Germinal center (tissue), 1 donor: Measurements from ENCODE around the gene SETBP1.

Experiments used
- DNase-seq: peaks from one replicate; pipeline ENCODE4 v3.0.0; 2012; ENCODE audit warnings: mixed read lengths, low spot score

SETBP1 gene

DNA sequence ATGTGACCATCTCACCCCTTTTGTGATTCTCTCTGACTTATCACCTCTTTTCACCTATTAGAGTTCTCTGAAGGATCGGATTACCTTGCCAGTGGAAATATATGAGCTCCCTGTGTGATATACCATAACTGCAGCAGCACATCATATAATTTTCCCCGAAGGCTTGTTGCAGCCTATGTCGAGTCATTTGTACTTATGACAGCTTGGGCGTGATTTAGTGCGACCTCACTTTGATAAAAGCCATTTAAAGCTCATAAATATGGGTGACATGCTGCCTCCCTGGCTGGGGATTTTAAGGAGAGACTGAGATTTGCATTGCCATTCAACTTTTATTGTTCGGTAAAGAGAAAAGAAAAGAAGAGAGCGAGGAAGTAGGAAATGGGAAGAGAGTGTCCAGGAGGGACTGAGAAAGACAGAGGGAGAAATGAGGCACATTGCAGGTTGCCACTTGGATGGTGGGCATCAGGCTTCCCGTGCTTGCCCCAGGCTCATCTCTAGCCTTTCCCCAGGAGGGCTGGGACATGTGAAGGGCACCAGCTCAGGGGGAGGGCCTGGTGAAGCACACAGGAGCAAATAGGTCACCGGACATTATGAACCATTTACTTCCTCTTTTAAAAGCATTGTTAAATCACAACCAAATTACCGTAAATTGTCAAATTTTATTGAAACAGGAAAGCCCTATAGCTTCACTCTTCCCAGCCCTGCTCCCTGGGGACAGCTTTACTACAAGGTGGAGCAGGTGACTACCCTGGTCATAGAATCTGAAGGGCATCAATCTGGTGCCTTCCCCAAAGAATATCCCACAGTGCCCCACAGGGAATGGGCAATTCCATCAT lies 161.3 kb downstream of the SETBP1 start:
- no peak for DNase-seq

DNA sequence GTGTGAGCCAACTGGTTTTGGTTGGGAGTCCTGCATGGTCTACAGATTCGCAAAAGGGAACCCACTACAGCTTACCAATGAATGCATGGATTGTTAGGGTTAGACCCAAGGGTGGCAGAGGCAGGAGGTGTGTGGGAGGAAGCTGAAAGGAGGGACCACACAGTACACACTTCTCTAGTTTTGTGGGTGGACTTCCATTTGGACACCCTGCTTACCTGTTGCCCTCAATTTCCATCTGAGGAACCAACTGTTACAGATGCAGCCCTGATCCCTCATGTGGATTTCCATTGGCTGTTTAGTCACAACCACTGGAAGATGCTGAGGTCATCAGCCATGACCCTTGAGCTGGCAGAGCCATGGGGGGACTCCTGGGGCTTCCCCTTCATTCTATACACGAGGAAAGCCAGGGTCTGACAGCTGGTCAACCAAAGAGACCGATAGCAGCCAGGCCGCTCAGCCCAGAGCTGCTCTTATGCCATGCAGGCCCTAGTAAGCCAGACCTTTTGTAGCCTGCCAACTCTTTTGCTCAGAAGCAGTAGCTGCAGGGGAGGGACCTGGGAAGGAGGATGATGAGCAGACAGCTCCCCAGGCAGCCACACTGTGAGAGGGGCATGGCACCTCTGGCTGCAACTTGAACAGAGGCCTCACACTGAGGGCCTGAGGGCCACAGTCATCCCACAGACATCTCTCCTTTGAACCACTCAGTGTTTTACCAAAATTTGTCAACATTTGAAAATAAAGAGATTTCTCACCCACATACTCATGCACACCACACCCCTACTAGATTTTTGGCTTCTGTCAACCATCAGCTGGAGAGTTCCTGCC lies 162.1 kb downstream of the SETBP1 start:
- DNase-seq: no peak

- no peak for DNase-seq
Measured at GRCh38 chr18:44844486-44844885, 163.8 kb downstream of the SETBP1 start.

GRCh38 chr18:44846450-44846849 lies 165.8 kb downstream of the SETBP1 start:
- DNase-seq: no peak

DNA sequence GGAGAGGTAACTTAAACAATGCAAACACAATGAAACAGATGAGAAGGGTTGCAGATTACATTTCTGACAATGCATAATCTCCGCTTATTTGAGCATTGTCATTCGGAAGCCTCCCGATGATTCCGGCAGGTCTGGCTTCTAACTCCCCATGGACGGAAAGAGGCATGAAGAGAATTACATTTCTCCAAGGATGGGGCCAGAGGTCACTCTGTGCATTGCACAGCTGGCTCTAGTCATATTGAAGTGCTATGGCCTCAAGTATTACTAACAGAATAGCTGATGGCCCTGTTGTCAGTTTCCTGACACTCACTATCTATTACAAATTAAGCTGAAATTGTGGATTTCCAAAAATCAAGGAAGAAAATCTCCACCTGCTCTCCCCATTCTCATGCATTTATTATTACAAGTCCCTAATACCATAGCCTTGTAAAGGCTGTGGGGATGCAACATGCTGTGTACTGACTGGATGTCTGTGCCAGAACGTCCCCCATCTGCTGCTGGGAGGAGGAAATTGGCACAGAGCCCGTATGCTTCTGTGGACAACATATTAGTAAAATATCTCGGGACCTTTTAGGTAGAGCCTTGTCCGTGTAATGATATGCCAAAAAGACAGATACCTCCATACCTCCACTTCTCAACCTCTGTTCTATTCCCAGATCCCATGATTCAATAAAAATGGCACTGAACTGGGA lies 168.1 kb downstream of the SETBP1 start:
- DNase-seq: no peak

GRCh38 chr18:44849361-44849760 lies 168.7 kb downstream of the SETBP1 start:
- DNase-seq: no peak

DNA sequence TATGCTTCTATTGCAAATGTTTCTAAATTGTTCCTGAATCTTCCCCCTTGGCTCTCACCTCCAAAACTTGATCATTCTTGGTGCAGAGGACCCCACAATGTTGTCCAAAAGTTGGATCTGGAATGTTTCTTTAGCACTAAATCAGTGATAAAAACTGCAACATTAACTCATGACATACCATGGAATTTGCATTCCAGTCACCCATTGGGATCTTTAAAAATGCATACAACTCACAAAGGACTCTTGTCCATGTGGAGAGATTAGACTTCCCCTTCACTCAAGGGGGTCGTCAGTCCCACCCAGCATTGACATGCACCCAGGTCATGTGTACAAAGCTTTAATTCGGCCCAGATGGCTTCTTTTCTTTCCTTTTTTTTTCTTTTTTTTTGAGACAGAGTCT lies 169.3 kb downstream of the SETBP1 start:
- DNase-seq: no peak

GRCh38 chr18:44851856-44852621 lies 171.4 kb downstream of the SETBP1 start:
- DNase-seq: no peak

- no peak for DNase-seq
Measured at GRCh38 chr18:44852818-44853217, 172.1 kb downstream of the SETBP1 start.

DNA sequence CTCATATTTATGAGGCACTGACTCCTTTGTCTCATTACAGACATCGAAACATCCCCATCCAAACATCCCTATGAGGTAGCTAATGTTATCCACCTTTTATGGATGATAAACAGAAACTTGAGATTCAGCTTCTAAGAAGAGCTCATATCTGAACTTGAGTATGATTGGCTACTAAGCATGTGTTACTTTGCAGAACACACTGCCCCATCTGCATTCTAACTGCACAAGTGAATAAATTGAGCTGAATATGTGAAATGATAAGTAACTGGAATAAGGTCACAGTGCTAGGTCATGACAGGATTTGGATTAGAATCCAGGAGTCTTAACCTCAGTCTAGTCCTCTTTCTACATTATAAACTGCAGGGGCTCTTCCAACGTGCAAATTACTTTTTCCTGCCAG lies 172.7 kb downstream of the SETBP1 start:
- DNase-seq: no peak

- DNase-seq: no peak
Measured at GRCh38 chr18:44855681-44856080, 175.0 kb downstream of the SETBP1 start.

- no peak for DNase-seq
Measured at GRCh38 chr18:44856157-44856556, 175.5 kb downstream of the SETBP1 start.

DNA sequence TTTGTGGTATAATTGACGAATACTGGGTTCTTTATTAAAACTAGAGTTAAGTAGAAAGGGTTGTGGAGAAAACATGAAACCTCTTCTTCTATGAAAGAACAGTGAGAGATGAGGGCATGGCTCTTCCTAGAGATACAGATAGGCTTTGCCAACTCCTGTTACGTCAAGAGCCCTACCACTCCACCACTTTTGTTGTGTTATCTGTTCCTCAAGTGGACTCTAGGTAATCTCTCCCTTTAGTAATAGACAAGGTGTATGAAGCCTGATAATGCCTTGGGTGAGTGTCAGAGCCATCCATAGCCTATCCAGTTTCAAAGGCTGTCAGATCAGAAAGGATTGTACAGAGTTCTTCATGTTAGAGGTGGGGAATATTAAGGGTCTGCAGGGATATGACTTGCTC lies 176.4 kb downstream of the SETBP1 start:
- no peak for DNase-seq

DNA sequence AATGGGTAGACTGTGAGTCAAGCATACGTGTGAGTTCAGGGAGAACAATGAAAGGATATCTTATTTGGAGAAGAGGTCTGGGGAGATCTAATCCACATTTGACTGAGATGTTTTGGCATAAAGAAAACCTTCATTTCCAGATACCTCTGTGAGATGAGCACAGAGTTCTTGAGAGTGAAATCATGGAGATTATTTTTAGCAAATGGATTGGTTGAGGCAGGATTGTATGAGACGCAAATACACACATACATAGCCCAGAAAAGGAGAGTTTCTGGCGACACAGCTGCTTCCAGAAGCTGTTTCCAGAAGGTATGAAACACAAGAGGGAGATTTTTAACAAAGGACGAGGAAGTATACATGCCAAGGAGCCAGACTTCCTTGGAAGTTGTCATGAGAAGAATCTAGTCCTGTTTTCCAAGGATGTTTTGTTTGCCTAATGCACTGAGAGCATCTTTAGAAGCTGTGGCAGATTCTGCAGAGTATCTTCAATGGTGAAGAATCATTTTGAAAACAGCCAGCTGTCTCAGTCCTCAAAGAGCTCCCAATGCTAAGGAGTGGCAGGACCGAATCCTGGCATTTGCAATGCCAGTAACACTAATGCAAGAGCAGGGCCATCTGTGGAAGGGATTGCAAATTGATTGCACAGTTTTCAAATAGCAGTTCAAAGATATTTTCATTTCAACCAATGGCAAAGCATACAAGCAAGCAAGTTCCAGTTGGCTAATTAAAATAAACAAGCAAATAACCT lies 177.2 kb downstream of the SETBP1 start:
- no peak for DNase-seq

- no peak for DNase-seq
Measured at GRCh38 chr18:44859263-44859662, 178.6 kb downstream of the SETBP1 start.

GRCh38 chr18:44859751-44860439 lies 179.2 kb downstream of the SETBP1 start:
- no peak for DNase-seq

- DNase-seq: no peak
Measured at GRCh38 chr18:44862112-44862511, 181.4 kb downstream of the SETBP1 start.

GRCh38 chr18:44866103-44866502 lies 185.4 kb downstream of the SETBP1 start:
- DNase-seq: no peak

- no peak for DNase-seq
Measured at GRCh38 chr18:44869533-44869932, 188.8 kb downstream of the SETBP1 start.
